ENCODE measurements around the gene SLC25A21. TPM values are rescaled to one million over a fixed set of nuclear protein-coding genes. Genes with fewer than 3 reads are reported as not detected.

Gene SLC25A21
- total RNA-seq, 1 donor from 2014 or later = 0.56 TPM

DNA sequence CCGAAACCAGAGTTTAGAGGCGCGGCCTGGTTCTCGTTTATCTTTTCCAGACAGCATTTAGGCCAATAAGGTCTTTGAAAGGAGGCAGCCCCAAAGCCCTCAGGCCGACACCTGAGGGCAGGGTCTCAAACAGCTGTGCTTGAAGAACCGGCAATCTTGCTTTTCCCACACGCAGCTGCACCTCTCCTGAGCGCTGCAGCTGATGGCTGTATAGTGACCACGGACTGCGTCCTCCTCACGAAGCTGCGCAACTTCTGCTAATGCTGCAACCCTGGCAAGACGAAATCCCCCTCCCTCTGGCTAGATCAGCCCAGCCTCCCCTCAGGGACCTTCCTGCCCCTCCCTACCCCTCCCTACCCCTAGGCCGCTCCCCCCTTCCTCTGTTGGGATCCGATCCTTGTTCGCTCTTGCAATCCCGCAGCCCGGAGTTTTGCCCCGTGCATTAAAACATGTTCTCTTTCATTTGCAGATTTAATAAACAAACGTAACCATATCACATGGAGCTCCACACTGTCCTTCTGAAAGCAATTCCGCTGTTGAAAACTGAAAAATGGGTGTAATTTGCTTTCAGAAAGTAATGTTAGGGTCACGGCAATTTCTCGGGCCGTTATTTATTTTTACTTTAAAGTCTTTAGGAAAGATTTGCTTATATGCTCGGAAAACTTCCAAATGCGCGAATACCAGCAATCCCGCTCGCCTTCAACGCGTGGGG is 515.6 kb downstream of the SLC25A21 start:
- H3K27me3 Mint-ChIP-seq (ENCODE audit: unreplicated experiment) = peaks cover 97% of the 10 kb centered on the region
- H3K36me3 Mint-ChIP-seq (ENCODE audit: unreplicated experiment) = peaks cover 4% of the 10 kb centered on the region
- peaks cover 3% of the 10 kb centered on the region for H3K9me3 Mint-ChIP-seq (ENCODE audit: unreplicated experiment)
- H3K4me1 Mint-ChIP-seq (ENCODE audit: unreplicated experiment) = peaks cover 38% of the 10 kb centered on the region
- H3K4me3 Mint-ChIP-seq (ENCODE audit: unreplicated experiment) = peak overlapping the region; percentile 63
- H3K27ac Mint-ChIP-seq (ENCODE audit: unreplicated experiment) = no peak overlapping the region
- TF ChIP-seq, protein P1, sequence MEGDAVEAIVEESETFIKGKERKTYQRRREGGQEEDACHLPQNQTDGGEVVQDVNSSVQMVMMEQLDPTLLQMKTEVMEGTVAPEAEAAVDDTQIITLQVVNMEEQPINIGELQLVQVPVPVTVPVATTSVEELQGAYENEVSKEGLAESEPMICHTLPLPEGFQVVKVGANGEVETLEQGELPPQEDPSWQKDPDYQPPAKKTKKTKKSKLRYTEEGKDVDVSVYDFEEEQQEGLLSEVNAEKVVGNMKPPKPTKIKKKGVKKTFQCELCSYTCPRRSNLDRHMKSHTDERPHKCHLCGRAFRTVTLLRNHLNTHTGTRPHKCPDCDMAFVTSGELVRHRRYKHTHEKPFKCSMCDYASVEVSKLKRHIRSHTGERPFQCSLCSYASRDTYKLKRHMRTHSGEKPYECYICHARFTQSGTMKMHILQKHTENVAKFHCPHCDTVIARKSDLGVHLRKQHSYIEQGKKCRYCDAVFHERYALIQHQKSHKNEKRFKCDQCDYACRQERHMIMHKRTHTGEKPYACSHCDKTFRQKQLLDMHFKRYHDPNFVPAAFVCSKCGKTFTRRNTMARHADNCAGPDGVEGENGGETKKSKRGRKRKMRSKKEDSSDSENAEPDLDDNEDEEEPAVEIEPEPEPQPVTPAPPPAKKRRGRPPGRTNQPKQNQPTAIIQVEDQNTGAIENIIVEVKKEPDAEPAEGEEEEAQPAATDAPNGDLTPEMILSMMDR (IDR thresholded peaks at IDR 0.05) = no peak
- DNase-seq (ENCODE audit: extremely low spot score, unreplicated experiment) = no peak

DNA sequence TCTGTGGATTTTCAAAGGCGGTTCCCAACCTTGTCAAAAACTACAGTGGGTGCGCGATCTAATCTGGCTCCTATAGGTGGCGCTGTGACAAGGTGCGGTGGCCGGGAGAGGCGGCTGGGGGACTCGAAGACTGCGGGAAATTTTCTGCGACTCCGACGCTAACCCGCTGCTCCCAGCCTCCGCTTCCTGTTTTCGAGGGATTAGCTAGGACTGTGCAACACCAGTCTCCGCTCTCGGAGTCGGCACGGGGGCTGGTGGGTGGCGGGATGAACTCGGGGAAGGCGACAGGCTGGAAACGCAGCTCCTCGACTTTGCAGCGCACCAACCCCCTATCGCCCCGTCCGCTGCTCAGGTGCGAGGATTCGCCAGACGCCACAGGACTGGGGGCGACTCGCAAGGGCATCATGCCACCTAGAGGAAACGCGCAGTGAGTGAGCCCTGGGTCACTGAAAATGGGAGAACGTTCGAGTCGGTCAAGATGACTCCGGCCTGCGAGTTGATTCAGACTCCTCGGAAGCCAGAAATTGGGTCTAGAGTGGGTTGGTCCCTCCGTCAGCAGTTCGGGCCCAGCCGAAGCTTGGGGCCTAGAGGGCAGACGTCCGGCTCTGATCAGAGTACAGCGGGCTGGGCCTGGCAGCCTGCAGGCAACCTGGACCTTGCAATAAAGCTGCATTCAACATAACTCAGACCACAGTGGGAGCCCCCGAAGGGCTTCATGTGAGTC is 516.3 kb downstream of the SLC25A21 start:
- H3K27ac Mint-ChIP-seq (ENCODE audit: unreplicated experiment) = no peak overlapping the region
- peaks cover 4% of the 10 kb centered on the region for H3K36me3 Mint-ChIP-seq (ENCODE audit: unreplicated experiment)
- peak overlapping the region; percentile 63 for H3K4me3 Mint-ChIP-seq (ENCODE audit: unreplicated experiment)
- H3K27me3 Mint-ChIP-seq (ENCODE audit: unreplicated experiment) = peaks cover 97% of the 10 kb centered on the region
- H3K9me3 Mint-ChIP-seq (ENCODE audit: unreplicated experiment) = peaks cover 3% of the 10 kb centered on the region
- no peak for DNase-seq (ENCODE audit: extremely low spot score, unreplicated experiment)
- H3K4me1 Mint-ChIP-seq (ENCODE audit: unreplicated experiment) = peaks cover 32% of the 10 kb centered on the region
- TF ChIP-seq, protein P1 (IDR thresholded peaks at IDR 0.05) = peak; percentile 60

DNA sequence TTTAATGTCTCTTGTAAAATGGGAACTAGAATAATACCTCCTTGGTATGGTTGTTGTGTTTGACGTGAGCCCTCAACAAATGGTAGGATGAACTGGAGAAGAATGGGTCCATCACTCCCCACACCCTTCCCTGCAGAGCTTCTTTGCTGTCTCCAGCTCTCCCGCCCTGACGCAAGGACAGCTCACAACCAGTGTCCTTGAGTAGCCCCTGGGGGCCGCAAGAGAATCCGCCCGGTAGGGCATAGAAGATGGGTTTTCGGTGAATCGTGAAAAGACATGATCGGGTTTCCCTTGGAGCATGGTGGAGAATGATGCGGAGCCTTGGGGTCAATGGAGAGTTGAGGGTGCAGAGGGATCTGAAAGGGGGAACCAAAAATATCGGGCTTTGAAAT is 516.8 kb downstream of the SLC25A21 start:
- Mint-ChIP-seq H3K4me3 (ENCODE audit: unreplicated experiment) (no peak overlapping the region), H3K9me3 (ENCODE audit: unreplicated experiment) (peaks cover 3% of the 10 kb centered on the region), H3K36me3 (ENCODE audit: unreplicated experiment) (peaks cover 4% of the 10 kb centered on the region), H3K4me1 (ENCODE audit: unreplicated experiment) (peaks cover 32% of the 10 kb centered on the region), H3K27me3 (ENCODE audit: unreplicated experiment) (peaks cover 97% of the 10 kb centered on the region), H3K27ac (ENCODE audit: unreplicated experiment) (no peak overlapping the region)
- DNase-seq (ENCODE audit: extremely low spot score, unreplicated experiment) = no peak
- TF ChIP-seq, protein P1 (IDR thresholded peaks at IDR 0.05) = no peak

DNA sequence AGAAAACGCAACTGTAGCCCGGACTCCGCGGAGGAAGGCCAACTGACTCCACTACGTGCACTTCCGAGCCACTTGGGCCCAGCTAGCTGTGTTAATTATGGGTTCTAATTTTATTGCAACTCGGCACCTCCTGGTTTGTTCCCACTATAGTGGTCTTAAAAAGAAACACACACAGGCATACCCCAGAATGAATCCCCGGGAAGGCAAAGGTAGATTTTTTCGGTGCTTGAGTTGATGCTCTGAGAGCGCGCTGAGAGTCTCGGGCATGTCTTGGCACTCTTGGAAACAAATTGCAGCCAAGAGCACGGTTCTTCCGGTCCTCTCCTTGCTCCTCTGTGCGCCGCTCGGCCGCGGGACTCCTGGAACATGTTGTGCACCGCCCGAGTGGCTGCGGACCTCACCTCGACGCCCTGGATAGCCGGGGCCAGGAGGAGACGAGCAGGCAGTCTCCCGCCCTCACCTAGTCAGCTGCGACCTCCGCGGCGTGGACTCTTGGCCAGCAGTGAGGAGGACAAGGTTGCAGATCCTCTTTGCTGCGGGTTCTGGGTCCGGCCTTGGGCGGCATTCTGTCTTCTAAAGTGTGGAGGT is 517.5 kb downstream of the SLC25A21 start:
- Mint-ChIP-seq H3K27me3 (ENCODE audit: unreplicated experiment) (peaks cover 97% of the 10 kb centered on the region), H3K4me3 (ENCODE audit: unreplicated experiment) (no peak overlapping the region), H3K9me3 (ENCODE audit: unreplicated experiment) (peaks cover 3% of the 10 kb centered on the region), H3K27ac (ENCODE audit: unreplicated experiment) (no peak overlapping the region), H3K36me3 (ENCODE audit: unreplicated experiment) (peaks cover 4% of the 10 kb centered on the region), H3K4me1 (ENCODE audit: unreplicated experiment) (peaks cover 32% of the 10 kb centered on the region)
- TF ChIP-seq, protein P1 (IDR thresholded peaks at IDR 0.05) = no peak
- no peak for DNase-seq (ENCODE audit: extremely low spot score, unreplicated experiment)
